ENCODE data around the gene PPP1R16B. TPM values are rescaled to one million over a fixed set of nuclear protein-coding genes. Genes with fewer than 3 reads are reported as not detected.

PPP1R16B gene
- total and polyA plus RNA-seq, 9 donors, result 0.92 to 56.4 (median 2.9) TPM

- 91 to 95% (median 93%) methylated on average over 5 of the region's 5 CpGs for WGBS, 3 donors
- intact Hi-C loops (cut with DNase I), result no loop called here
- no peak overlapping the region for H3K27ac ChIP-seq
- H3K4me1 ChIP-seq (ENCODE audit: insufficient read depth), result no peaks in the 10 kb centered on the region
- no peak for TF ChIP-seq EP300 (IDR thresholded peaks at IDR 0.05)
- no peak for TF ChIP-seq CTCF (IDR thresholded peaks at IDR 0.05)
- no peak for TF ChIP-seq POLR2A (IDR thresholded peaks at IDR 0.05)
- H3K4me3 ChIP-seq, result no peak overlapping the region
- no peaks in the 10 kb centered on the region for H3K9me3 ChIP-seq
- no peaks in the 10 kb centered on the region for H3K36me3 ChIP-seq
- H3K27me3 ChIP-seq, result no peaks in the 10 kb centered on the region
- no peak for DNase-seq
Observed at GRCh38 chr20:38940644-38941043, 135.1 kb downstream of the PPP1R16B start.

DNA sequence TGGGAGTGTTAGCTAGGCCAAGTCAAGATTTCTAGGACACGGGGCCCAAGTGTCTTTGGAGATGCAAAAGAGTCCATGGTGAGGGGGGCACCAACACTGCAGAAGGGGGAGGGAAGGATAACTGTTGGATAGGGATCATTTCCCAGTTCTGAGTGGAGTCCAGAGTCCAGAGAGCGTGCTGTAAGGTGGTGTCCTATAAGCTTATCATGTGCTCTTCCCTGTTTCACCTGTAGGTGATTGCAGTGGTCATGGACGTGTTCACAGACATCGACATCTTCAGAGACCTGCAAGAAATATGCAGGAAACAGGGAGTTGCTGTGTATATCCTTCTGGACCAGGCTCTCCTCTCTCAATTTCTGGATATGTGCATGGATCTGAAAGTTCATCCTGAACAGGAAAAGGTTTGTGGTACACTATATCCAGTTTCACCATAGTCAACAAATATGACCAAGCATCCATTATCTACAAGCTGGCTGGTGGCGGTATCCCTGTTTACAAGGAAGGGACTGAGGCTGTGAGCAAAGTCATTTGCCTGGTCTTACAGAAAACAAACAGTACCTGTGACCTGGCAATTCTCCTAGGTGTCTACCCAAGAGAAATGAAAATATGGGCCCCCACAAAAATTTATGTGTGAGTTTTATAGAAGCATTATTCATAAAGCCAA, 136.4 kb downstream of the PPP1R16B start:
- no peak for DNase-seq
- intact Hi-C loops (cut with DNase I), result no loop called here
- Histone ChIP-seq H3K27ac (no peak overlapping the region), H3K4me1 (ENCODE audit: insufficient read depth) (no peaks in the 10 kb centered on the region), H3K4me3 (no peak overlapping the region), H3K36me3 (no peaks in the 10 kb centered on the region), H3K9me3 (no peaks in the 10 kb centered on the region), H3K27me3 (no peaks in the 10 kb centered on the region)
- 92 to 94% (median 93%) methylated on average over 5 of the region's 5 CpGs for WGBS, 3 donors
- TF ChIP-seq EP300 (IDR thresholded peaks at IDR 0.05) (no peak), POLR2A (IDR thresholded peaks at IDR 0.05) (no peak)

- H3K27ac ChIP-seq, result no peak overlapping the region
- H3K27me3 ChIP-seq, result no peaks in the 10 kb centered on the region
- no peak for DNase-seq
- intact Hi-C loops (cut with DNase I), result no loop called here
- TF ChIP-seq POLR2A (IDR thresholded peaks at IDR 0.05) (no peak), CTCF (IDR thresholded peaks at IDR 0.05) (no peak)
- H3K4me3 ChIP-seq, result no peak overlapping the region
- 78 to 95% (median 93%) methylated on average over 3 of the region's 3 CpGs for WGBS, 3 donors
- no peaks in the 10 kb centered on the region for H3K9me3 ChIP-seq
- no peaks in the 10 kb centered on the region for H3K36me3 ChIP-seq
- no peaks in the 10 kb centered on the region for H3K4me1 ChIP-seq (ENCODE audit: insufficient read depth)
Observed at GRCh38 chr20:38945012-38945411, 139.5 kb downstream of the PPP1R16B start.

- Histone ChIP-seq H3K36me3 (no peaks in the 10 kb centered on the region), H3K4me3 (no peak overlapping the region), H3K9me3 (no peaks in the 10 kb centered on the region), H3K27ac (no peak overlapping the region), H3K4me1 (ENCODE audit: insufficient read depth) (no peaks in the 10 kb centered on the region), H3K27me3 (no peaks in the 10 kb centered on the region)
- intact Hi-C loops (cut with DNase I), result no loop called here
- WGBS, 3 donors, result 92 to 95% (median 95%) methylated on average over 3 of the region's 3 CpGs
- TF ChIP-seq POLR2A (IDR thresholded peaks at IDR 0.05) (no peak), CTCF (IDR thresholded peaks at IDR 0.05) (no peak), EP300 (IDR thresholded peaks at IDR 0.05) (no peak)
- no peak for DNase-seq
Observed at GRCh38 chr20:38946836-38947235, 141.3 kb downstream of the PPP1R16B start.

- intact Hi-C loops (cut with DNase I), result no loop called here
- no peaks in the 10 kb centered on the region for H3K36me3 ChIP-seq
- H3K27me3 ChIP-seq, result no peaks in the 10 kb centered on the region
- H3K4me1 ChIP-seq (ENCODE audit: insufficient read depth), result no peaks in the 10 kb centered on the region
- no peak for DNase-seq
- H3K4me3 ChIP-seq, result no peak overlapping the region
- no peaks in the 10 kb centered on the region for H3K9me3 ChIP-seq
- H3K27ac ChIP-seq, result no peak overlapping the region
- TF ChIP-seq POLR2A (IDR thresholded peaks at IDR 0.05), result no peak
- no peak for TF ChIP-seq CTCF (IDR thresholded peaks at IDR 0.05)
- TF ChIP-seq EP300 (IDR thresholded peaks at IDR 0.05), result no peak
- WGBS, 3 donors, result 80 to 88% (median 82%) methylated on average over 7 of the region's 7 CpGs
Observed at GRCh38 chr20:38947931-38948362, 142.4 kb downstream of the PPP1R16B start.

All from ovary (tissue), 9 donors.